H9 (cell line): ENCODE data around the gene PDRG1. TPM values are rescaled to one million over a fixed set of nuclear protein-coding genes. Genes with fewer than 3 reads are reported as not detected.

Experiments
- DNase-seq: peaks from one replicate; pipeline ENCODE4 v3.0.0-alpha.2; 2017
- H2AFZ ChIP-seq: one replicate; pipeline ENCODE4 v1.6.1; 2013; ENCODE audit warnings: mild to moderate bottlenecking, low read length, control low read depth, moderate library complexity
- H2AK5ac ChIP-seq: 2 replicates; pipeline ENCODE4 v1.6.1; 2013; ENCODE audit warnings: low read length, control low read depth, mixed read lengths; ENCODE audit not compliant: insufficient read length
- H2BK120ac ChIP-seq: one replicate; pipeline ENCODE4 v1.6.1; 2013; ENCODE audit warnings: low read depth, mild to moderate bottlenecking, low read length, control low read depth, inconsistent platforms; ENCODE audit not compliant: poor library complexity, severe bottlenecking
- H2BK12ac ChIP-seq: 2 replicates; pipeline ENCODE4 v1.6.1; 2013; ENCODE audit warnings: low read length, control low read depth, mixed read lengths, low read depth; ENCODE audit not compliant: insufficient read length
- H2BK15ac ChIP-seq: 2 replicates; pipeline ENCODE4 v1.6.1; 2013; ENCODE audit warnings: low read depth, low read length, control low read depth
- H2BK20ac ChIP-seq: one replicate; pipeline ENCODE4 v1.6.1; 2013; ENCODE audit warnings: low read depth, mild to moderate bottlenecking, low read length, control low read depth, inconsistent platforms; ENCODE audit not compliant: poor library complexity, severe bottlenecking
- H2BK5ac ChIP-seq: 2 replicates; pipeline ENCODE4 v1.6.1; 2013; ENCODE audit warnings: low read length, control low read depth, mixed read lengths; ENCODE audit not compliant: insufficient read length
- H3K14ac ChIP-seq: 2 replicates; pipeline ENCODE4 v1.6.1; 2013; ENCODE audit warnings: low read length, control low read depth; ENCODE audit not compliant: insufficient read depth
- H3K18ac ChIP-seq: 2 replicates; pipeline ENCODE4 v1.6.1; 2013; ENCODE audit warnings: low read depth, mild to moderate bottlenecking, mixed read lengths, low read length, control low read depth; ENCODE audit not compliant: insufficient read length
- H3K23ac ChIP-seq: 2 replicates; pipeline ENCODE4 v1.6.1; 2013; ENCODE audit warnings: low read length, control low read depth, mixed read lengths, low read depth; ENCODE audit not compliant: insufficient read length
- H3K23me2 ChIP-seq: 2 replicates; pipeline ENCODE4 v1.6.1; 2013; ENCODE audit warnings: low read depth, mild to moderate bottlenecking, mixed read lengths, low read length, control low read depth; ENCODE audit not compliant: insufficient read length, poor library complexity, severe bottlenecking
- H3K27ac ChIP-seq: 2 replicates; pipeline ENCODE4 v1.5.1; 2013; ENCODE audit warnings: low read length, control low read depth, mixed read lengths, low read depth; ENCODE audit not compliant: insufficient read length
- H3K27me3 ChIP-seq: 2 replicates; pipeline ENCODE4 v1.6.1; 2013; ENCODE audit warnings: low read length, control low read depth, inconsistent platforms; ENCODE audit not compliant: insufficient read depth
- H3K4ac ChIP-seq: 2 replicates; pipeline ENCODE4 v1.6.1; 2013; ENCODE audit warnings: low read depth, mild to moderate bottlenecking, control low read depth, inconsistent platforms, low read length, moderate library complexity
- H3K4me1 ChIP-seq: 2 replicates; pipeline ENCODE4 v1.6.1; 2013; ENCODE audit warnings: low read length, control low read depth, inconsistent platforms; ENCODE audit not compliant: insufficient read depth
- H3K4me2 ChIP-seq: 2 replicates; pipeline ENCODE4 v1.6.1; 2013; ENCODE audit warnings: low read length, control low read depth, mixed read lengths; ENCODE audit not compliant: insufficient read length, insufficient read depth
- H3K56ac ChIP-seq: 2 replicates; pipeline ENCODE4 v1.6.1; 2013; ENCODE audit warnings: low read depth, mild to moderate bottlenecking, mixed read lengths, low read length, control low read depth; ENCODE audit not compliant: insufficient read length
- H3K79me1 ChIP-seq: 2 replicates; pipeline ENCODE4 v1.6.1; 2013; ENCODE audit warnings: low read depth, mild to moderate bottlenecking, moderate library complexity, low read length, control low read depth, inconsistent platforms; ENCODE audit not compliant: insufficient read depth, poor library complexity, severe bottlenecking
- H3K79me2 ChIP-seq: 2 replicates; pipeline ENCODE4 v1.6.1; 2013; ENCODE audit warnings: low read length, control low read depth, inconsistent platforms; ENCODE audit not compliant: insufficient read depth
- H3K9ac ChIP-seq: 2 replicates; pipeline ENCODE4 v1.6.1; 2013; ENCODE audit warnings: low read length, control low read depth, mixed read lengths; ENCODE audit not compliant: insufficient read length; ENCODE audit errors: extremely low read depth
- H3K9me3 ChIP-seq: one replicate; pipeline ENCODE4 v1.6.1; 2013; ENCODE audit warnings: low read depth, low read length, inconsistent platforms; ENCODE audit not compliant: control insufficient read depth
- H3T11ph ChIP-seq: one replicate; pipeline ENCODE4 v1.6.1; 2013; ENCODE audit warnings: mild to moderate bottlenecking, low read length, control low read depth, inconsistent platforms
- H4K20me1 ChIP-seq: one replicate; pipeline ENCODE4 v1.6.1; 2013; ENCODE audit not compliant: control insufficient read depth, insufficient read length, insufficient read depth
- H4K5ac ChIP-seq: 2 replicates; pipeline ENCODE4 v1.6.1; 2013; ENCODE audit warnings: low read depth, mild to moderate bottlenecking, mixed read lengths, low read length, control low read depth; ENCODE audit not compliant: insufficient read length
- H4K8ac ChIP-seq: replicated peaks from 2 replicates; pipeline ENCODE4 v1.6.1; 2013; ENCODE audit warnings: low read length, control low read depth, mixed read lengths, low read depth; ENCODE audit not compliant: insufficient read length
- H4K91ac ChIP-seq: 2 replicates; pipeline ENCODE4 v1.6.1; 2013; ENCODE audit warnings: low read depth, mild to moderate bottlenecking, moderate library complexity, mixed read lengths, low read length, control low read depth; ENCODE audit not compliant: insufficient read length
- H3K27ac Mint-ChIP-seq, 3 experiments: 2 replicates in 2 of 3; 3 replicates in 1 of 3; pipeline ENCODE4 v1.8.0; 2020 to 2021; ENCODE audit warnings: mixed read lengths in 3 of 3, mild to moderate bottlenecking in 1 of 3, moderate library complexity in 1 of 3
- H3K27me3 Mint-ChIP-seq: 2 replicates; pipeline ENCODE4 v1.8.0; 2021; ENCODE audit warnings: low read depth, mild to moderate bottlenecking, moderate library complexity, mixed read lengths
- H3K36me3 Mint-ChIP-seq, 3 experiments: 2 replicates in 2 of 3; 3 replicates in 1 of 3; pipeline ENCODE4 v1.8.0; 2020 to 2021; ENCODE audit warnings: low read depth in 3 of 3, mixed read lengths in 3 of 3; ENCODE audit not compliant: insufficient read depth in 1 of 3
- H3K4me1 Mint-ChIP-seq, 2 experiments: 2 replicates each; pipeline ENCODE4 v1.8.0; 2020; ENCODE audit warnings: mixed read lengths in 2 of 2
- H3K4me3 Mint-ChIP-seq, 2 experiments: 2 replicates in 1 of 2; 3 replicates in 1 of 2; pipeline ENCODE4 v1.8.0; 2020 to 2021; ENCODE audit warnings: mild to moderate bottlenecking in 2 of 2, mixed read lengths in 2 of 2, moderate library complexity in 1 of 2
- H3K9me3 Mint-ChIP-seq, 2 experiments: 2 replicates in 1 of 2; 3 replicates in 1 of 2; pipeline ENCODE4 v1.8.0; 2020; ENCODE audit warnings: mild to moderate bottlenecking in 2 of 2, mixed read lengths in 2 of 2, moderate library complexity in 1 of 2
- WGBS: extraction: QIAGEN DNeasy Blood & Tissue Kit; methylation state at CpG from one replicate; pipeline ENCODE4 v1.1.7; 2013; ENCODE audit warnings: missing lambda C conversion rate, low lambda C conversion rate, mixed read lengths; ENCODE audit not compliant: insufficient read length; ENCODE audit errors: extremely low coverage; 5-methylcytosine and 5-hydroxymethylcytosine counted together
- total RNA-seq: library from RNA; stranded (reverse); gene quantifications from 2 replicates; pipeline ENCODE4 v1.2.1, GENCODE V29; 2021
- TF ChIP-seq, protein P1 (sequence below): fragments of 200-600 bp; sonication (generic); conservative IDR thresholded peaks from 3 replicates; pipeline ENCODE4 v1.8.0; 2021; ENCODE audit warnings: antibody characterized with exemption, mild to moderate bottlenecking

The PDRG1 gene
- total RNA-seq, 1 experiment from 2014 or later, result 32.2 TPM

DNA sequence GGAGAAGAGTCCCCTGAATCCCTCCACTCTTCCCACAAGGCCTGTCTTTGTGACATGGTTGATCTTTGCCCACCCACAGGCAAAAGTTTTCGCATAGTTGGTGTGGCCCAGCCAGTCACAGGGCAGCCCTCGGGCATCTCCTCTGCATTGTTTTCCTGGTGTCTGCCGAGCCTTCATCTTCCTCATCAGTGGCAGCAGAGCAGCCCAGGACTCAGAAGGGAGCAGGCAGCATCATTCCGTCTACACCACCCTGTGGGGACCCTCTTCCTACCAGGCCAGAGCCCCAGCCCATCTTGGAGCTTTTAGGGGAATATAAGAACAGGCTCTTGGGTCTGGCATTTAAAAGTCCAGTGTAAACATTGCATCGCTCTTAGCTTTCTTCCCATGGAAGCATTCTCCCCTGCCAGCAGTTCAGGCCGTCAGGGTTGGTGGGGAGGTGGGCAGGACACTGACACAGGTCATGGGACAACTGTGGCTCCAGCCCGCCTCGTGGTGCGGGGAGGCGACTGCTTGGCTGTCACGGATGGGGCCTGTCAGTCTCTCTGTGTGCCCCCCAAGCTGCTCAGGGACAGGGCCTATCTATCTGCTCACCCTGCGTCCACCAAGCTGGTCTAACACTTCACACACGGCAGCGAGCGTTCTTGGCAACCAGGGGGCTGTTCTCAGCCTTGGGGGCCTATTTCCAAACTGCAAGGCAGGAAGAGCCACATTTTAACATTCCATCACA lies 38.3 kb downstream of the PDRG1 start:
- Histone ChIP-seq H3K79me2 (no peaks in the 10 kb centered on the region), H4K5ac (no peak overlapping the region), H2BK20ac (no peak overlapping the region), H3K27ac (no peak overlapping the region), H2AK5ac (no peak overlapping the region), H2BK5ac (no peak overlapping the region), H3K79me1 (no peaks in the 10 kb centered on the region), H2AFZ (no peak overlapping the region), H3K56ac (no peak overlapping the region), H3K4me2 (no peak overlapping the region), H3K9ac (no peak overlapping the region), H3K23me2 (no peaks in the 10 kb centered on the region), H3K27me3 (no peaks in the 10 kb centered on the region), H4K20me1 (no peaks in the 10 kb centered on the region), H4K91ac (no peak overlapping the region), H2BK12ac (no peak overlapping the region), H3K9me3 (no peaks in the 10 kb centered on the region), H2BK120ac (no peak overlapping the region), H2BK15ac (no peak overlapping the region), H3K18ac (no peak overlapping the region), H3K23ac (no peak overlapping the region), H3K14ac (no peak overlapping the region), H4K8ac (no peak overlapping the region), H3T11ph (no peak overlapping the region), H3K4ac (no peak overlapping the region), H3K4me1 (no peaks in the 10 kb centered on the region; the same call in 1 of the 2 replicates)
- peaks cover 0 to 11% of the 10 kb centered on the region in 2 experiments; a peak in 1 of 5 replicates for H3K9me3 Mint-ChIP-seq
- DNase-seq, result no peak
- no CpG with 5 or more reads among the region's 15 CpGs for WGBS
- peaks cover 67 to 73% of the 10 kb centered on the region in 2 experiments for H3K4me1 Mint-ChIP-seq
- TF ChIP-seq, protein P1, sequence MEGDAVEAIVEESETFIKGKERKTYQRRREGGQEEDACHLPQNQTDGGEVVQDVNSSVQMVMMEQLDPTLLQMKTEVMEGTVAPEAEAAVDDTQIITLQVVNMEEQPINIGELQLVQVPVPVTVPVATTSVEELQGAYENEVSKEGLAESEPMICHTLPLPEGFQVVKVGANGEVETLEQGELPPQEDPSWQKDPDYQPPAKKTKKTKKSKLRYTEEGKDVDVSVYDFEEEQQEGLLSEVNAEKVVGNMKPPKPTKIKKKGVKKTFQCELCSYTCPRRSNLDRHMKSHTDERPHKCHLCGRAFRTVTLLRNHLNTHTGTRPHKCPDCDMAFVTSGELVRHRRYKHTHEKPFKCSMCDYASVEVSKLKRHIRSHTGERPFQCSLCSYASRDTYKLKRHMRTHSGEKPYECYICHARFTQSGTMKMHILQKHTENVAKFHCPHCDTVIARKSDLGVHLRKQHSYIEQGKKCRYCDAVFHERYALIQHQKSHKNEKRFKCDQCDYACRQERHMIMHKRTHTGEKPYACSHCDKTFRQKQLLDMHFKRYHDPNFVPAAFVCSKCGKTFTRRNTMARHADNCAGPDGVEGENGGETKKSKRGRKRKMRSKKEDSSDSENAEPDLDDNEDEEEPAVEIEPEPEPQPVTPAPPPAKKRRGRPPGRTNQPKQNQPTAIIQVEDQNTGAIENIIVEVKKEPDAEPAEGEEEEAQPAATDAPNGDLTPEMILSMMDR, result no peak
- peaks cover 0 to 9% (median 0%) of the 10 kb centered on the region in 3 experiments; a peak in 1 of 7 replicates for H3K36me3 Mint-ChIP-seq
- peak overlapping the region in 2 of 3 experiments; percentile 65 to 79; a peak in 5 of 7 replicates for H3K27ac Mint-ChIP-seq
- no peak overlapping the region for H3K4me3 Mint-ChIP-seq
- peaks cover 3% of the 10 kb centered on the region; the same call in 1 of the 2 replicates for H3K27me3 Mint-ChIP-seq
